CD4-positive, alpha-beta T cell treated with Interleukin-21 for 1 hour (primary cell): Measurements from ENCODE around the gene ZNF577.
"Not testable (repeated sequence)": the region's sequence is repeated elsewhere in the genome, so short reads cannot be mapped to it uniquely, and the experiment has no call there.

ENCODE experiments used
- DNase-seq: peaks from one replicate; pipeline ENCODE4 v3.0.0-alpha.2; 2020

The ZNF577 gene

DNA sequence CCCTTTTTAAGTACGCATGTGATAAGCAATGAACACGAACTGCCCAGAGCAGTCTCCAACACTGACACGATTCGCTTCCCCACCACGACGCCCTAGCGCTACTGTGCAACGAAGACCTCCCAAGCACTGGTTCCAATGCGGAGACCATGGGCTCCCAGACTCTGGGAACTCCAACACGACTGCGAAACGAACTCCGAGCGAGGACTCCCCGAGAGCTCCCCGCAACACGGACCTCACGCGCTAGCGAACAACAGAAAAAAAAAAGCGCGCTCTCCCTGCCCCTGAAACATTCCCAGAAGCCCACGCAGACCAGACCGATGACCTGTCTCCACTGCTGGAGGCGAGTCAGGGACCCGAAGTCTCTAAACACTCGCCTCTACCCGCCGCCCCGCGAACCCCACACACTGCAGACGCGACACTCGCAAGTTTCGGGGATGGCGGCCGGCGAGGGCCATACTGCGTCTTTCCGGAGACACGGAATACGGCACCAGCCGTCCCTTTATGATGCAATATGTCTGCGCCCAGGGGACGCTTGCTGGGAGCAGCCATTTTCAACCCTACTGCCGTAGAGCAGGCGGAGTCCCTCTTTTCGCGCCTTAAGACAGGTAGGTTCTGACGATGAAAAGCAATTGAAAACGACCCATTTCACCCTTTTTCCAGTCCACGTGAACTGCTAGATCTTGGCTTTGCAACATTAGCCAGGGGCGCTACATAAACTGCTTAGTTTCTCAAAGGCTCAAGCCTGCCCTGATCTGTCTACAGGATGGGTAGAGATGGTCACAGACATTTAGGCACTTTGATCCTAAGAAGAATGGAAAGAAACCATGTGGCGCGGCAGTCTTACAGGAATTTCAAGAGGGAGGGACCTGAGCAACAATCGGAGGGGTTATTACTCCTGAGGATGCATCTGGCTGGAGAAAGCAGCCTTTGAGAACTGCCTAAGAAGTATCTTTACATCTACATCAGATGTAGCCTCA is at the start of gene ZNF577:
Gene ZNF577, minus strand, starts transcription at position 430 of the 977 bp plus-strand sequence. CDS start 7,569 bp downstream, outside the sequence.
- peak; percentile 82 for DNase-seq

GRCh38 chr19:51931921-51932320 is 44.2 kb upstream of the ZNF577 start:
- no peak for DNase-seq

DNA sequence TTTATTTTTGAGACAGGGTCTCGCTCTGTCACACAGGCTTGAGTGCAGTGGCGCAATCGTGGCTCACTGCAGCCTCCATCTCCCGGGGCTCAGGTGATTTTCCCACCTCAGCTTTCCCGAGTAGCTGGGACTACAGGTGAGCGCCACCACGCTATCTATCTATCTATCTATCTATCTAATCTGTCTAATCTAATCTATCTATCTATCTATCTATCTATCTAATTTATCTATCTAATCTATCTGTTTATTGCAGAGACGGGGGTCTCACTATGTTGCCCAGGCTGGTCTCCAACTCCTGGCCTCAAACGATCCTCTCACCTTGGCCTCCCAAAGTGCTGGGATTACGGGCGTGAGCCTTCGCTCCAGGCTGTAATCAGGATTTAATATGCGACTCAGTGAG is 40.1 kb upstream of the ZNF577 start:
- DNase-seq = no peak

DNA sequence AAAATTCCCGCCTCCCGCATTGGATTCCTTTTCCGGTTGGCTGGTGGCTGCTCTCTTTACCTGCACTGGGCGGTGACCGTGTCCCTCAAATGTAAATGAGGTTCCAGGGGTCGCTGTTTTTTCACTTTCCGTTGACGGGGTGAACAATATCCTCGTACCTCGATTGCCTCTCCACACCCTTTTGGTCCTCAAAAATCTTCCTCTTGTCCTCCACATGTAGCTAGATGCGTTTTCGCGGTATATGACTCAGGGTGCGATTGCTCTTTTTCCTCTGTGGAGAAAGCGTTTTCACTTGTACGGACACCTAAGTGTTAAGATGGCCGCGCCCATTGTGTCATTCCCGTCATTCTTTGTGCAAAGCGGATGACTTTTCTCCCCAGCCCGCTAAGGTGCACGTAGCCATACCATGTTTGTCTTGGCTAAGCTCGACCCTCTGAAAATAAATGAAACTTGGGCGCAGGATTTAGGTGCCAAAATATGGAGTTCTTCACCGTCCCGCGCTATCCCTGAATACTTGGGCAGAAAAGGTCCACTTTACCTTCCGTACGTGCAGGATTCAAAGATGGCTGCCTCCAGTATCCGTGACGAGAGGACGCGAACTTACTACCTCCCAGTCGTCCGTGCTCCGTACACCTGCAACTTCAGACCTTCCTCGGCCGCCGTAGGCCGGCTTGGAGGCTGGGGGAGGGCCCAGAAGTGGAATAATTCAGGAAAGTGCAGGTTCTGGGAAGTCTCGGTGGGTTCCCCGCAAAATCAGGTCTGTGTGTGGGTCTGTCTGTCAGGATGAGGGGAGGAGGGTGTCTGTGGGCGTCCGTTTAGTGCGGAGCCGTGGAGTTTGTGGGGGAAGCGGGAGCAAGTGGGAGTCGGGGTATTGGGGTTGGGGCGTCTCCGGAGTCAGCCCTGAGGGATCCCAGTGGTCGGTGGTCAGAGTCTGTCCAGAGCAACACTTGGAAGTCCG is 39.3 kb upstream of the ZNF577 start, which contains the start of gene ZNF613:
Gene ZNF613, plus strand, starts transcription at position 689 of the 958 bp plus-strand sequence. CDS start 8,749 bp downstream, outside the sequence.
- peak; percentile 87 for DNase-seq

- DNase-seq = no peak
These were observed 38.7 kb upstream of the ZNF577 start for GRCh38 chr19:51926426-51926783.

DNA sequence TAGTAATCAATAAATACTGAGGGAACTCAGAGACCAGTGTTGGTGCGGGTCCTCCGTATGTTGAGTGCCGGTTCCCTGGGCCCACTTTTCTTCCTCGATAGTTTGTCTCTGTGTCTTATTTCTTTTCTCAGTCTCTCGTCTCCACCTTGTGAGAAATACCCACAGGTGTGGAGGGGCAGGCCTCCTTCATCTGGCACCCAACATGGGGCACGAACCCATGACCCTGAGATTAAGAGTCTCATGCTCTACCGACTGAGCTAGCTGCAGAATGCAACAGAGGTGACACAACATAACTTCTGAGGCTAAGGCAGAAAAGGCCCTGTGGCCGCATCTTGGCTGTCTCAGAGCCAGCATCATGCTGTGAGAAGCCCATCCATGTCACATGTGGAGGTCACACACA is 34.2 kb upstream of the ZNF577 start:
- DNase-seq = no peak

GRCh38 chr19:51919606-51920005 is 31.9 kb upstream of the ZNF577 start:
- no peak for DNase-seq

DNA sequence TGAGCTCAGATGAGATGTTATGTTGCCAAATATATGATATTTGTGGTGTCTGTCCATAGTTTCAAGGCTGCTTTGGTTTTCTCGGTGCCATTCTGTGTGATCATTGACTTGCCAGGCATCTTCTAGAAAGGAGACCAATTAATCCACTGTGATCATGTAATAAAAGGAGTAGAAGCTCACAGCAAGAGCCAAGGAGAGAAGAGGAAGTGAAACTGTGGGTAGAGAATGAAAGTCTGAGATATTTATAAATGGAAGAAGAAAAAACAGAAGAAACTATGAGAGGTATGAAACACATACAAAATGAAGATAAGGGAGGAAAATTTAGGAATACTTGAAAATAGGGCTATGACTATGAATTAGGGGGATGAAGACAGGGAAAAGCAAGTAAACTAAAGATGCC is 28.4 kb upstream of the ZNF577 start:
- no peak for DNase-seq

DNA sequence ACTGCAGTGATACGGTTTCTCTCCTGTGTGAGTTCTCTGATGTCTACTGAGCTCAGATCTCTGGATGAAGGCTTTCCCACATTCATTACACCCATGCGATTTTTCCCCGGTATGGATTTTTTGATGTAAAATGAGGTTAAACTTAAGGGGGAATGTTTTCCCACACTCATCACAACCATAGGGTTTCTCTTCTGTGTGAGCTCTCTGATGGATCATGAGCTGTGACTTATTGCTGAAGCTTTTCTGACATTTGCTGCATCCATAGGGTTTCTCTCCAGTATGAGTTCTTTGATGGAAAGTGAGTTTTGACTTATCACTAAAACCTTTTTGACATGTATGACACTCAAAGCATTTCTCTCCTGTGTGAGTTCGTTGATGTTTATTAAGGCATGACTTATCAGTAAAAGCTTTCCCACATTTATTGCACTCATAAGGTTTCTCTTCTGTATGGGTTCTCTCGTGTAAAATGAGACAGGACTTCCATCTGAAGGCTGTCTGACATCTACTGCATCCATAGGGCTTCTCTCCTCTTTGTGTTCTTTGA is 27.6 kb upstream of the ZNF577 start:
- DNase-seq = no peak

DNA sequence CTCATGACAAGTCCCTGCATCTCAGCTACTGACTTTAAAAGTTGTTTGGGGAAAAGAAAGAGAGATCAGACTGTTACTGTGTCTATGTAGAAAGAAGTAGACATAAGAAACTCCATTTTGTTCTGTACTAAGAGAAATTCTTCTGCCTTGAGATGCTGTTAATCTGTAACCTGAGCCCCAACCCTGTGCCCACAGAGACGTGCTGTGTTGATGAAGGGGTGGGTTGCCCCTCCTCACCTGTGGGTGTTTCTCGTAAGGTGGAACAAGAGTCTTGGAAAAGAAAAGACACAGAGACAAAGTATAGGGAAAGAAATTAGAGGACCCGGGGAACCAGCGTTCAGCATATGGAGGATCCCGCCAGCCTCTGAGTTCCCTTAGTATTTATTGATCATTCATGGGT is 20.2 kb upstream of the ZNF577 start:
- not testable (repeated sequence) for DNase-seq

- not testable (repeated sequence) for DNase-seq
These were observed 18.4 kb upstream of the ZNF577 start for GRCh38 chr19:51906108-51906507.

DNA sequence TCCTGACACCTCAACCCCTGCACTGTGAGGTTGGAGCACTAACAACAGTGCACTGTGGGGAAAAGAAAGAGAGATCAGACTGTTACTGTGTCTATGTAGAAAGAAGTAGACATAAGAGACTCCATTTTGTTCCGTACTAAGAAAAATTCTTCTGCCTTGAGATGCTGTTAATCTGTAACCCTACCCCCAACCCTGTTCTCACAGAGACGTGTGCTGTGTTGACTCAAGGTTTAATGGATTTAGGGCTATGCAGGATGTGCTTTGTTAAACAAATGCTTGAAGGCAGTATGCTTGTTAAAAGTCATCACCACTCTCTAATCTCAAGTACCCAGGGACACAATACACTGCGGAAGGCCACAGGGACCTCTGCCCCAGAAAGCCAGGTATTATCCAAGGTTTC is 17.9 kb upstream of the ZNF577 start:
- DNase-seq = not testable (repeated sequence)

GRCh38 chr19:51905206-51905605 is 17.5 kb upstream of the ZNF577 start:
- no peak for DNase-seq

GRCh38 chr19:51904331-51905165 is 16.8 kb upstream of the ZNF577 start, which contains the start of gene ZNF649:
Gene ZNF649 (minus strand): TSS chr19:51905017. CDS start chr19:51900107, 4,910 bp downstream.
- DNase-seq = peak; percentile 81

DNA sequence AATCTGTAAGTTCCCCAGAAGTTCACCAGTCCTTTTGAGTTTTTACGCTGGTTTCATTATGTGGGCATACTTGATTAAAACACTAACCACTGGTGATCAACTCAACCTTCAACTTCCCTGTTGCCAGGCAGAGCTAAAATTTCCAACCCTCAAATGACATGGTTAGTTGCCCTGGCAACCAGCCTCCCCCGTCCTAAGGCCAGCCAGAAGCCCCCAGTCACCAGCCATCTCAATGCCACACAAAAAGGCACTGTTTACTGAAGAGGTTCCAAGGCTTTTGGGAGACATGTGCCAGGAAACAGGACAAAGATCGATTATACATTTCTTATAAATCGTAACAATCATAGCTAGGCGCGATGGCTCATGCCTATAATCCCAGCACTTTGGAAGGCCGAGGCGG is 15.4 kb upstream of the ZNF577 start:
- no peak for DNase-seq

- no peak for DNase-seq
These were observed 14.1 kb upstream of the ZNF577 start for GRCh38 chr19:51901860-51902259.

DNA sequence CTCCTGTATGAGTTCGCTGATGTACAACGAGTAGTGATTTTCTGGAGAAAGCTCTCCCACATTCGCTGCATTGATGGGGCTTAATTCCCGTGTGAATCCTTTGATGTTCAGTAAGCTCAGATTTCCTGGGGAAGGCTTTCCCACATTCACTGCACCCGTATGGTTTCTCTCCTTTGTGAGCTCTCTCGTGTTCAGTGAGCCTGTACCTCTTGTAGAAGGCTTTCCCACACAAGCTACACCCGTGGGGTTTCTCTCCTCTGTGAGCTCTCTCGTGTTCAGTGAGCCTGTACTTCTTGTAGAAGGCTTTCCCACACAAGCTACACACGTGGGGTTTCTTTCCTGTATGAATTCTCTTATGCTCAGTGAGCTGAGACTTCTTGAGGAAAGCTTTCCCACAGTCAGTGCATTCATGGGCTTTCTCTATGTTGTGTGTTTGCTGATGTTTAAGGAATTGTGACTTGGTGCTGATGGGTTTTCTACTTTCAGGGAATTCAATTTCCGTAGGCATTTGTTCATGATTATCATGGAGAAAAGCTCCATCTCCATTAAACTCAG is 3.5 kb upstream of the ZNF577 start:
- no peak for DNase-seq

DNA sequence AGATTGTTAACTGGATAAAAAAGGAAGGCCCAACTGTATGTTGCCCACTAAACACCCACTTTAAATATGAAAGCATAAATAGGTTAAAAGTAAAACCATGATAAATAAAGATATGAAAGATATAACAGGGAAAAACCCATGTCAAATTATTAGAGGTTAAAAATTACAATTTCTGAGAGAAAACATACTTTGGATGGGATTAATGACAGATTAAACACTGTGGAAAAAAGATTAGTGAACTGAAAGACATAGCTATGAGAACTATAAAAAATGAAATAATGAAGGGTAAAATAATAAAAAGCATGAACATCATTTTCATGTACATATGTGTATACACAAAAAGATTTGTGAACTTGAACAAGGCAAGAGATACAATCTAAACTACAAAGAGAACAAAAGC is 2.2 kb upstream of the ZNF577 start:
- no peak for DNase-seq

DNA sequence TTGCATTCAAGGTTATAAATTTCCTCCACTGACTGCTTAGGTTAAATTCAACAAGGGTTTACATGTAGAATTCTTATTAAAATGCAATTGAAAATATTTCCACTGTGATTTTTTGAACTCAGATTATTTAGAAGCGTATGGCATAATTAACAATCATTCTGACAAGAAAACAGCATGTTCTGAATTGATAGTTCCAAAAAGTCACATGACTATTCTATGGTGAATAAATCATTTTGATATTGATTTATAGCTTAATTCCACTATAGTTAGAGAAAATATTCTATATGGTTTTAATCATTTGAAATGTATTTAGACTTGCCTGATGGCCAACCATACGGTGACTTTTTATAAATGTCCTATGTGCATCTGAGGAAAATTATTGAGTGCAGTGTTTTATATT is 3.0 kb downstream of the ZNF577 start:
- DNase-seq = no peak

DNA sequence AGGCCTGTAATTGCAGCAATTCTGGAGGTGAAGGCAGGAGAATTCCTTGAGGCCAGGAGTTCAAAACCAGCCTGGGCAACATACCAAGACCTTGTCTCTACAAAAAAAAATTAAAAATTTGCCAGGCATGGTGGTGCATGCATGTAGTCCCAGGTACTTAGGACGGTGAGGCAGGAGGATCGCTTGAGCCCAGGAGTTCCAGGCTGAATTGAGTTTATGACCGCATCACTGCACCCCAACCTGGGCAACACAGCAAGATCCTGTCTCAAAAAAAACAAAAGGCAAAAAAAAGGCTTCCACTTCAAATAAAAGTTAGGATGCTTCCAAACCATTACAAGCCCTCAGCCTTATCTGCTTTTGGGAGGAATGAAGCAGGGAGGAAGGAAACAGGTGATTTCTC is 5.2 kb downstream of the ZNF577 start:
- no peak for DNase-seq

DNA sequence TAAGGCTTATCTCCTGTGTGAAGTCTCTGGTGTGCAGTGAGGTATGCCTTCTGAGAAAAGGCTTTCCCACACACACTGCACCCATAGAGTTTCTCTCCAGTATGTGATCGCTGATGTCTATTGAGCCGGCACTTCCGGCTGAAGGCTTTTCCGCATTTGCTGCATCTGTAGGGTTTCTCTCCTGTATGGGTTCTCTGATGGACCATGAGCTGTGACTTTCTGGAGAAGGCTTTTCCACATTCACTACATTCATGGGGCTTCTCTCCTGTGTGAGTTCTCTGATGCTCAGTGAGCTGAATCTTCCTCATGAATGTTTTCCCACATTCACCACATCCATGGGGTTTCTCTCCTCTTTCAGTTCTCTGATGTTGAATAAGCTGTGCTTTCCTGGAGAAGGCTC is 14.7 kb downstream of the ZNF577 start:
- DNase-seq = no peak
